Fibroblast of skin of left biceps (primary cell): Measurements from ENCODE around the gene SPATA25.

Experiments used
- DNase-seq, 2 experiments: peaks; one replicate each; pipeline ENCODE4 v3.0.0-alpha.2; 2013; ENCODE audit warnings: low read depth in 2 of 2

The SPATA25 gene

DNA sequence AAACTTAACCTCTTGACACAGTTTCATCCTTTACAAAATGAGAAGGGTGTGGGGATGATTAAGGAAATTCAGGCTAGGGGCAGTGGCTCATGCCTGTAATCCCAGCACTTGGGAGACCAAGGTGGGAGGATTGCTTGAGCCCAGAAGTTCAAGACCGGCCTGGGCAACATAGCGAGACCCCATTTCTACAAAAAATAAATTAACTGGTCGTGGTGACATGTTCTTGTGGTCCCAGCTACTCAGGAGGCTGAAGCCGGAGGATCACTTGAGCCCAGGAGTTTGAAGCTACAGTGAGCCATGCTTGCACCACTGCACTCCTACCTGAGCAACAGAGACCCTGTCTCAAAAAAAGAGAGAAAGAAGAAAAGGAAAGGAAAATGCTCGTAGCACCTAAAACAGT is 21.0 kb downstream of the SPATA25 start:
- DNase-seq, result no peak

DNA sequence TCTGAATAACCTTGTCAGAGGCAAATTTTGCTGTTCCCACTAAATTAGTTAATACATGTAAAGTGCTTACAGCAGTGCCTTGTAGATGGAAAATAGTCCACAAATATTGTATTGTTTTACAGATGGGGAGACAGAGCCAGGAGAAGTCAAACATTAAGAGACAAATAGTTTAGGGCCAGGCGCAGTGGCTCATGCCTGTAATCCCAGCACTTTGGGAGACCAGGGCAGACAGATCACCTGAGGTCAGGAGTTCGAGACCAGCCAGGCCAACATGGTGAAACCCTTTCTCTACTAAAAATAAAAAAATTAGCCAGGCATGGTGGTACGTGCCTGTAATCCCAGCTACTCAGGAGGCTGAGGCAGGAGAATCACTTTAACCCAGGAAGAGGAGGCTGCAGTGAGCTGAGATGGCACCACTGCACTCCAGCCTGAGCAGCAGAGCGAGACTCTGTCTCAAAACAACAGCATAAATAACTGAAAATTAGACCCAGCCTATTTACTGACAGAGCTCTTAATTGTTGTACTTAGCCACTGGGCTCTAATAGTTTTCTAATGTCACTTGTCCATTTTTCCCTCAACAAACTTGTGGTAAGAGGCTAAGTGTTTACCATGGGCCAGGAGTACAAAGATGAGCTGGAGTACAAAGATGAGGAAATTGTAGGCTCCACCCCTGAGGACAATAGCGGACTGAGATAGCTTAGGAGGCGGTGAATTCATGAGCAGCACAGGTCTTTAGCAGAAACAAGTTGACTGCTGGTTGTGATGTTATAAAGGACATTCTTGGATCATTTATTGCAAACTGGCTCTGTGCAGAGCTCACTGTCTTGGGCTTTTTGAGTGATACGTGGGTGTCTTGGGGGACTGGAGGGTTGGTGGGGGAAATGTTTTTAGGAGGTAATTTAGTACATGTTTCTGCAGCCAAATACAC is 23.6 kb downstream of the SPATA25 start:
- DNase-seq, result no peak

DNA sequence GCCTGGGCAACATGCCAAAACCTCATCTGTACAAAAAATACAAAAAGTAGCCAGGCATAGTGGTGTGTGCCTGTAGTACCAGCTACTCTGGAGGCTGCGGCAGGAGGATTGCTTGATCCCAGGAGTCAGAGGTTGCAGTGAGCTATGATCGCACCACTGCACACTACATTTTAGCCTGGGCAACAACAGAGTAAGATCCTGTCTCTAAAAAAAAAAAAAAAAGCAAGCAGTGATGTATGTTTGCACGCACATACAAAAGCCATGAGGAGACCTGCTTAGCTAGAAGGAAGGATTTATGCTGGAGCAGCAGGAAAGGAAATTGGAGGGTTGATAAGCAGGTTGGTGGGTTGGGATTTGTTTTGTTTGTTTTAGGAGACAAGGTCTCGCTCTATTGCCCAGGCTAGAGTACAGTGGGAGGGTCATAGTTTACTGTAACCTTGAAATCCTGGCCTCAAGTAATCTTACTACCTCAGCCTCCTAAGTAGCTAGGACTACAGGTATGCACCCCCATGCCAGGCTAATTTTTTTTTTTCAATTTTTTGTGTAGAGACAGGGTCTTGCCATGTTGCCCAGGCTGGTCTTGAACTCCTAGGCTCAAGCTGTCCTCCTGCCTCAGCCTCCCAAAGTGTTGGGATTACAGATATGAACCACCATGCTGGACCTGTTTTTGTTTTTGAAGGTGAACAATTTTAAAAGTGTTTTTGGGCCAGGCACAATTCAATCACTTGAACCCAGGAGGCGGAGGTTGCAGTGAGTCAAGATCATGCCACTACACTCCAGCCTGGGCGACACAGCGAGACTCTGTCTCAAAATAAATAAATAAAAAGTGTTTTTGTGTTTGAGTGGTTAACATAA is 26.0 kb downstream of the SPATA25 start:
- DNase-seq, result no peak

DNA sequence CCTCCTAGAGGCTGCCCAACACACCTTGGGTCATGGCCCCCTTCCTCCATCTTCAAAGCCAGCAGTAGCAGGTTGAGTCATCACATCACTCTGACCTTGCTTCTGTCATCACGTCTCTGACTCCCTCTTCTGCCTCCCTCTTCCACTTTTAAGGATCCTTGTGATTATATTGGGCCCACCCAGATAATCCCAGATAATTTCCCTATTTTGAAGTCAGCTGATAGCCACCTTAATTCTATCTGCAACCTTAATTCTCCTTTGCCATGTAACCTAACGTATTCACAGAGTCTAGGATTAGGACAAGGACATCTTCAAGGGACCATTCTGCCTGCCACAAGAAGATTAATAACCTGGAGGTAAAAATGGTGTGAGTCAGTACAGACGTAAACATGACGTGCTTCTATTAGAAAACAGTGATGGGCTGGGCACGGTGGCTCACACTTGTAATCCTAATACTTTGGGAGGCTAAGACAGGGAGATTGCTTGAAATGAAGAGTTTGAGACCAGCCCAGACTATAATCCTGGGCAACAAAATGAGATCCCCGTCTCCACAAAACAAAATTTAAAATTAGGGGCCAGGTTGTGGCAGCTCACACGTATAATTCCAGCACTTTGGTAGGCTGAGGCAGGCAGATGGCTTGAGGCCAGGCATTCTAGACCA is 26.7 kb downstream of the SPATA25 start:
- DNase-seq, result no peak

DNA sequence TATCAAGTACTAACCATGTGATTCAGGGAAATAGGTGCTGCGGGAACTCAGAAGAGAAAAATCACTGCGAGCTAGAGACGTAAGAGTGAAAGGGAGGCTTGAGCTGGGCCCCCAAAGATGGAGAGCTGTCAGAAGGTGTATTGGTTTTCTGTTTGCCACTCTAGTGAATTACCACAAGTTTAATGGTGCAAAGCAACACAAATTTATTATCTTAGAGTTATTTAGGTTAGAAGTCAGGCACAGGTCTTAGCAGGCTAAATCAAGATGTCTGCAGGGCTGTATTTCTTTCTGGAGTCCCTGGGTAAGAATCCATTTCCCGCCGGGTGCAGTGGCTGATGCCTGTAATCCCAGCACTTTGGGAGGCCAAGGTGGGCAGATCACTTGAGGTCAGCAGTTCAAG is 27.5 kb downstream of the SPATA25 start:
- DNase-seq, result no peak

DNA sequence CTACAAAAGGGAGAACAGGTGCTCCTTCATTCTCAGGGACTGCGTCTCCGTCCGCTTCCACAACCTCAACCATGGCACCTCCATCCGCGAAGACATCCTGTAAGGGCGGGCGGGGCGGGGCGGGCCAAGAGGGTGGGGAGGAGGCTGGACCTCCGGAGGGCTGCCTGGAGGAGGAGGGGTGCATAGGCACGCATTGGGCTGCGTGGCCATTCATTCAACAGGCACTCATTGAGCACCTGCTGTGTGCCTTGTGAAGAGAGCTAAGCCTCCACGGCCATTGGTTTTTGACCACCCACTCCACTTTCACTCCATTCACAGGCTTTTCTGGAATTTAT is 29.6 kb downstream of the SPATA25 start:
- no peak for DNase-seq

DNA sequence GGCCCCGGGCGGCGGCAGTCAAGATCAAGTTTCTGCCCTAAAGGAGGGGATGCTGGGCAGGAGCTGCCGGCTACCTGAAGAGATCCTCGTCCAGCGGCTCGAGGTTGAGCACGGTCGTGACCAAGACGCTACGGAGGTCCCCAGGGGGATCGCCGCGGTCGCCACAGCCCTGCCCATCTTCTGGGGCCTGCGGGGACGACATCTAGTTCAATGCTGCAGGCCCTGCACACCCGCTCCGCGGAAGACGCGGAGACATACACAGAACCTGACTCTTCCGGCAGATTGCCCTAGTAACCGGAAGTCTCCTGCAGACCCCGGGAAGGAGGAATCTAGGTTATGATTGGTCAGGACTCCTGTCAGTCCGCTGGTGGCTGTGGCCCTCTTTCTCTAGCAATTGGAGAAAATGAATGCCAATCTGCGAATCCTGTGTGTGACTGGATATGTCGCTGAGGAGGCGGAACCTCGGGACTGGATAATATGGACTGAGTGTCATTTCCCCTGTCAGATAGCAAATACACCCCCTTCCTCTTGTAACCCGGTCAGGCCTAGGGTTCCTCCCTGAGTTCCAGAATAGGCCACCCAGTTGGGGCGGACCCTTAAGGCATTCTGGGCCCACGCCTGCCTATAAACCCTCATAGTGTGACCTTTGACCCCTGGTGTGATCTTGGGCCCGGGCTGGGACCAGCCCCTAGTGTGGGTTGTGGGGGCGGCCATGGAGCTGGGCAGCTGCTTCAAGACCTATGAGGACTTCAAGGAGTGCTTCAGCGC is 30.1 kb downstream of the SPATA25 start, which contains the start of the genes ACOT8 and ZSWIM3:
Gene ACOT8 (minus strand): TSS at position 279 of the 768 bp plus-strand sequence. CDS start 77 bp downstream, at position 202.
Gene ZSWIM3 (plus strand): TSS at position 501 of the 768 bp plus-strand sequence. CDS start 212 bp downstream, at position 713.
- DNase-seq, result peak; percentile 100

DNA sequence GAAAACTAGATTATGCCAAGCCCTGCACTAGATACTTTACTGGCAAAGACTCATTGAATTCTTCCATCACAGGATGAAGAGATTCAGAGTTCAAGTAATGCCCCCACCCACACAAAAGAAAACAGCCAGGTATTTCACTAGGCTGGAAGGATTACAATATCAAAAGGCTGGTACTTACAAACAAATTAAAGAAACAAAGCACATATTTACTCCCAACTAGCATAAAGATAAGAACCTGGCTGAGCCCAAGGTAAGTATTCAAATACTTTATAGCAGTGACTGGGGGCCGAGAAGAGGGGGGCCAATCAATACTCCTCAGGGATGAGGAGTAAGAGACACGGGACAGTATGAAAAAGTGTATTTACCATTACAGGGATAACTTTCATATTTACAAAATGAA is 33.9 kb downstream of the SPATA25 start:
- DNase-seq, result no peak

DNA sequence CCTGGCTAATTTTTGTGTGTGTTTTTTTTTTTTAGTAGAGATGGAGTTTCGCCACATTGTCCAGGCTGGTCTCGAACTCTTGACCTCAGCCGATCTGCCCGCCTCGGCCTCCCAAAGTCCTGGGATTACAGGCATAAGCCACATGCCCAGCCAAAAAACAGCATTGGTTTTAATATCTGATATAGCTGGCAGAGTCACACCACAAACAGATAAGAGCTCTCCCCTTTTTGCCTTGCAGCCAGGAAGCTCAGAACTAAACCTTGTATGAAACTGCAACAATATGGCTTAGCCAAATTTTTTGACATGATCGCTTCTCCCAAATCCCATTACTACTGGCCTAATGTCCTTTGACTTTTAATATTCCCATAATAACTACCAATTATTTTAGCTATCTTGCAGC is 35.1 kb downstream of the SPATA25 start:
- no peak for DNase-seq

DNA sequence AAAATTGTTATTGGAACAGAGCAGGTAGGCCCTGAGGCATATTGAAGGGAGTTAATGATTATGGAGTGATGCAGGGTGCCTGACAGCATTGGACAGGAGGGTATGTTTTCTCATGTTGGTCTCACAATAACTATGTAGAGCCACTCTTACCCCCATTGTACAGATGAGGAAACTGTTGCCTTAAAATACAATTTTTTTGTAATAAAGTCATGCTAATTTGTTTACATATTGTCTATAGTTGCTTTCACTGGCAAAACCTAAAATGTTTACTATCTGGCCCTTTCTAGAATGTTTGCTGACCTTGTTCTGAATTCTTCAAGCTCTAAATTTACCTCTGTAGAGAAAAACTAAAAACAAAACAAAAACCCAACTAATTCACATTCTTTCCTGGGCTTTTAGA is 35.9 kb downstream of the SPATA25 start:
- no peak for DNase-seq

DNA sequence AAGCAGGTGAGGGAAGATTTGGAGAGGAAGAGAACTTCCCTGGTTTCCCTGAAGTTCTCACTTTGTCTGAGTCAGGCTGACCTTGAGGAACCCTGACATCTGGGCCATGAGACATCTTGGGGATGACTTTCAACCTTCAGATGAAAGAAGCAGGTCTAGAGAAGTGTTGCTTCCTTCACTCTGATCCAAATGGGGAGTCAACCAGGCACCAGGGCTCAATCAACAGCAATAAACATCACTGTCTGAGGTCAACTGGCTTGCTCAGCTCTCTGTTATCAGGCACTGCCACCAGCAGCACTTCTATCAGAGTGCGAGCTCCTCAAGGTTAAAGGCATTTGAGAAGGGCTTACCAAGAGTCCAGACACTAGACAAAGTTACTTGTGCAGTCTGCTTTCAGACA is 36.5 kb downstream of the SPATA25 start:
- no peak for DNase-seq

DNA sequence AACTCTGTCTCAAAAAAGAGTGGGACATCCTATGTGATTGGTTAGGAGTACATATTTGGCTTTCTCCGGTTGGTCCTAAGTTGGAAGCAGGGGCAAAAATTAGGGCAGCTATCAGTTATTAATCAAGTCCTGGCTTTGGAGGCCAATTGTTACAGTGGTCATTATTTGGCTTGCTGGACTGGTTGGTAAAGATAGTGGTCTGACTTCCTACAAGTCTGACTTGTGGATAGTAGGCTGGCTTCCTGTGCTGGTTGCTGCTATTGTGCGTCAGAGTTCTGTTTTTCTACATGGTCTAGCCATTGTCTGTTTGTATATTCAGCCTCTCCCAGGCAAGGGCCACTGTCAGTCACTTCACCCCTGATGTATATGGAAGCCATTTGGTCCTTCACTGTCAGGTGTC is 37.2 kb downstream of the SPATA25 start:
- no peak for DNase-seq

DNA sequence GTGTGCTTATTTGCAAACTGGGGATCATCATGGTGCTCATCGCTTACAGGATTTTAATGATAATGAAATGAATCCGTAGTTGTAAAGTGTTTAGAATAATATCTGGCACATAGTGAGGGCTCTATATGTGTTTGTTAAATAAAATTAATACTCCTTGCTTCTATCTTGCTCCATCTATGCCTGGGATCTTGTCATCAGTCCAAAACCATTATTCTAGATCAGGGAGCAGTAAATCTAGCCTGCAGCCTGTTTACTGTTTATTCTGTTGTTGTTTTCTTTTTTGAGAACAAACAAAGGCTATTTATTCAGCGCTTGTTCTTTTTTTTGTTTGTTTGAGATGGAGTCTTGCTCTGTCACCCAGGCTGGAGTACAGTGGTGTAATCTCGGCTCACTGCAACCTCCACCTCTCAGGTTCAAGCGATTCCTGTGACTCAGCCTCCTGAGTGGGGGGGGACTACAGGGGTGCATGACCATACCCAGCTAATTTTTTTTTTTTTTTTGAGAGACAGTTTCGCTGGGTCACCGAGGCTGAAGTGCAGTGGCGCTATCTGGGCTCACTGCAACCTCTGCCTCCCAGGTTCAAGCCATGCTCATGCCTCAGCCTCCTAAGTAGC is 38.3 kb downstream of the SPATA25 start:
- DNase-seq, result no peak

DNA sequence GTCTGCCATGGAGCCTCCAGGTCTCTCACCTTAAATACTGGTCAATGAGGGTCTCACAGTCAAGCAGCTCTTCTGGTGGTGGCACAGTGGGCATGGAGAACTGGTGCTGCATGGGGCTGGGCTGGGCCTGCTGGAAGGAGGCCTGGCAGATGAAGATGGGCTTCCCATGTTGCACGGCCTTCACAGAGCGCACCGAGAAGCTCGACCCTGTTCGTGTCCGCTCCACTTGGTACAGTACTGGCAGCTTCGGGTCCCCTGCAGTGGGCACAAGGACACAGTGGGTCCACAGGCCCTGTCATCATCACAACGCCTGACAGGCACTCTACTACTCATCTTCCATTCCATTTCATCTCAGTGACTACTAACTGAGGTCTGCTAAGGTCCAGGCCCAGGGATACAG is 39.0 kb downstream of the SPATA25 start:
- DNase-seq, result no peak

DNA sequence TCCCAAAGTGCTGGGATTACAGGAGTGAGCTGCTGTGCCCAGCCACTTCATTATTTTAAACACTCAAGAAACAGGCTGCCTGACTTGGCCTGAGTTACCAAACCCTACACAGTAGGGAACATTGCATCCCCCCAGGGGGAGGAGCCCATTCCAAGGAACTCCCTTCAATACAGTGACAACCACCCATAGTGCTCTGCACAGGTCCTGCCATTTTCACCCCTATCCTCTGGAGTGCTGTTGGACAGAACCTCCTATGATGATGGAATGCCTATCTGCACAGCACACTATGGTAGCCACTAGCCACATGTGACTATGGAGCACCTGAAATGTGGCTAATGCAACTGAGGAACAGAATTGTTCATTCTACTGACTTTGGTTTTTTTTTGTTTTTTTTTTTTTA is 42.0 kb downstream of the SPATA25 start:
- DNase-seq, result no peak

DNA sequence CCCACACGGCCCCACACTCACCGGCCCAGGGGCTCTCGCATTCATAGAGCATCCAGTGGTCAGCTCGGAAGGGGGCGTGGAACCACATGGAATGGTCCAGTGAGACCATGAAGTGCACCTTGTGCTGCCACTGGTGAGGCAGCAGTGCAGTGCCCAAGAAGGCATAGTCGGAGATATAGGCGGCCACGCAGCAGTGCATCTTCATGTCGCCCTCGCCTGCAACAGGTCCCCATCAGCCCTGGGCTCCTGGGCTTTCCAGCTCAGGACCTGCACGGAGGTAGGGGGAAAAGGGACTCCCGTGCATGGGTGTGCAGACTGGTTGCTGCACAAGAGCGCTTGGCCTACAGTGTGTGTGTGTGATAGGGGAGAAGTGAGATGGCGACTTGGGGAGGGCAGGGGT is 43.9 kb downstream of the SPATA25 start:
- DNase-seq, result no peak

DNA sequence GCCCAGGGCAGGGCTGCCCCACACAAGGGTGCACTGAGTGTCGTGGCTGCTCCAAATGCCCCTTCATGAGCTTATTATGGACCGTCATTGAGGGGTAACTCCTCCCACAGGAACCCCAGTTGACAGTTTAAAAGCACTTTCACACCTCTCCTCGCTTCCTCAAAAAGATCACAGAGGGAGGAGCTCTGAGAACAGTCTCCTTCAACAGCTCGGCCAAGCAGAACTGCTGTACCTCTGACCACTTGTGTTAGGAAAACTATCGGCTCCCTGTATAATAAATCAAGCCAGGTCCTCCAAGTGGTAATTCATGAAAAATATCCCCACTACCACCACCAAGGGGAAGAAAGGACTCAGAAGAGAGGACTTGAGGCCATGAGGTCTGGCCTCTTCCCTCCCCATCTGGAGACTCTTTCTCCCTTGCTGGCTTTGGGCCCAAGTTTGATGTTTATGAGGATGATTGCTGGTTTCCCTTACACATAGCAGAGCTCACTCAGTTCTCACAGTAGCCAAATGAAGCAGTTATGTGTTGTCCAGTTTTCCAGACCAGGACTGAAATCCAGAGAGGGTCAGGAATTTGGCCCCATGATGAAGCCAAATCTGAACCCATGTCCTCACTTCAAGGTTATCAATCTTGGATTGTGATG is 45.1 kb downstream of the SPATA25 start:
- DNase-seq, result no peak

DNA sequence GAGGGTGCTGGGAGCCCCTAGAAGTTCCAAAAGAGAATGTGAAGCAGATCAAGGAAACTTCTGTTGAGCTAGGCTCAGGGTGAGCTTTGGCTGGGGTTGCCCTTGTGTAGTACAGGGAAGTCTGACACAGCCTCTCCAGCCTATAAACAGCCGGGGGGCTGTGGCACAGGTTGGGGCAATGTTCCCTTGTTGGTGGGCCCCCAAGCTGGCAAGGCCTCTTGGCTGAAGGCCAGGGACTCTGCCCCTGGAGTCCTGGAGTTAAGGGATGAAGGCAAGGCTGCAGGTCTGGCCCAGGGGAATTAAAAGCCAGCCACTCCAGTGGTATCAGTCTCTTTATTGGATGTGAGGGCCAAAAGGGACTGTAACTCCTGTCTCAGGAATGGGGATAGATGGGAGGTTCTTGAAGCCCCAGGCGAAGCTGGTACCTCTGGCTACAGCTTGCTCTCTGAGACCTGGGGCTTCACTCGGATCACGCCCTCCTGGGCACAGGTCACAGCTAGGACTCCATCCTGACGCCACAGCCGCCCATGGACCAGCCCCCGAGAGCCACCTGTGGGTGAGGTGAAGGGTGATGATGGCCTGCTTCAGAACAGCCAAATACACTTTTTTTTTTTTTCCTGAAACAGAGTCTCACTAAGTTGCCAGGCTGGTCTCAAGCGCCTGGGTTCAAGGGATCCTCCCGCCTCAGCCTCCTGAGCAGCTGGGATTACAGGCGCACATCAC is 45.9 kb downstream of the SPATA25 start:
- DNase-seq, result no peak

DNA sequence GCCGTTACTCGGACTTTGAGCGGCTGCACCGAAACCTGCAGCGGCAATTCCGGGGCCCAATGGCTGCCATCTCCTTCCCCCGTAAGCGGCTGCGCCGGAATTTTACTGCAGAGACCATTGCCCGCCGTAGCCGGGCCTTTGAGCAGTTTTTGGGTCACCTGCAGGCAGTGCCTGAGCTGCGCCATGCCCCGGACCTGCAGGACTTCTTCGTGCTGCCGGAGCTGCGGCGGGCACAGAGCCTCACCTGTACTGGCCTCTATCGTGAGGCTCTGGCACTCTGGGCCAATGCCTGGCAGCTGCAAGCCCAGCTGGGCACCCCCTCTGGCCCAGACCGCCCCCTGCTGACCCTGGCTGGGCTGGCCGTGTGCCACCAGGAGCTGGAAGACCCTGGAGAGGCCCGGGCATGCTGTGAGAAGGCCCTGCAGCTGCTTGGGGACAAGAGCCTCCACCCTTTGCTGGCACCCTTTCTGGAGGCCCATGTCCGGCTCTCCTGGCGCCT is 46.7 kb downstream of the SPATA25 start:
- no peak for DNase-seq

DNA sequence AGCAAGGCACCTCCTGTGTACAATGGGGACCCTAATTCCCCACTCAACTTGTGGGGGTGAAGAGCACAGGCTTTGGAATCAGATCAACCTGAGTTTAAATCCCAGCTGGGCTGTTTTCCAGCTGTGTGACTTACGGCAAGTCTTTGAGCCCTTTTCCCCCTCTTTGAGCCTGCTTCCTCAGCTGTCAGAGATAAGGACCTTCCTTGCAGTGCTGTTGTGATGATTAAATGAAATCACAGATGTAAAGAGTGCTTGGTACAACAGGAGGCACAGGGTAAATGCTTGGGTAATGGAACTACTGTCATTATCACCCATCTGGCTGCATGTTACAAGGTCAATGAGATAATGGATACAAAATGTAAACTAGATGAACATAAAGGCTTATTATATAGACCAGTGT is 50.6 kb downstream of the SPATA25 start:
- no peak for DNase-seq
